Hepatocyte (in vitro differentiated cells): ENCODE measurements around the gene CLMP. TPM values are rescaled to one million over a fixed set of nuclear protein-coding genes. Genes with fewer than 3 reads are reported as not detected.

Experiments
- DNase-seq: peaks from one replicate; pipeline ENCODE4 v3.0.0-alpha.2; 2016; ENCODE audit warnings: low spot score
- H2AFZ ChIP-seq: fragments of 200-600 bp; sonication (generic); 2 replicates; pipeline ENCODE4 v1.6.0; 2016; ENCODE audit warnings: antibody characterized with exemption, mild to moderate bottlenecking
- H3K27ac ChIP-seq: fragments of 200-600 bp; sonication (generic); 2 replicates; pipeline ENCODE4 v1.5.1; 2016; ENCODE audit warnings: mild to moderate bottlenecking
- H3K27me3 ChIP-seq: fragments of 200-600 bp; sonication (generic); 2 replicates; pipeline ENCODE4 v1.6.1; 2016
- H3K36me3 ChIP-seq: fragments of 200-600 bp; sonication (generic); replicated peaks from 2 replicates; pipeline ENCODE4 v1.5.1; 2016; ENCODE audit warnings: low read depth; ENCODE audit not compliant: insufficient read depth
- H3K4me1 ChIP-seq: fragments of 200-600 bp; sonication (generic); 2 replicates; pipeline ENCODE4 v1.5.1; 2016; ENCODE audit warnings: mild to moderate bottlenecking, moderate library complexity; ENCODE audit not compliant: insufficient read depth
- H3K4me2 ChIP-seq: fragments of 200-600 bp; sonication (generic); 2 replicates; pipeline ENCODE4 v1.6.0; 2016
- H3K4me3 ChIP-seq: fragments of 200-600 bp; sonication (generic); 2 replicates; pipeline ENCODE4 v1.5.1; 2016; ENCODE audit warnings: mild to moderate bottlenecking
- H3K79me2 ChIP-seq: fragments of 200-600 bp; sonication (generic); 2 replicates; pipeline ENCODE4 v1.6.0; 2017; ENCODE audit warnings: mild to moderate bottlenecking
- H3K9me2 ChIP-seq: fragments of 200-600 bp; sonication (generic); replicated peaks from 2 replicates; pipeline ENCODE4 v1.6.0; 2017; ENCODE audit warnings: mild to moderate bottlenecking; ENCODE audit not compliant: insufficient read depth
- H3K9me3 ChIP-seq: fragments of 200-600 bp; sonication (generic); 2 replicates; pipeline ENCODE4 v1.5.1; 2016; ENCODE audit warnings: low read depth, mild to moderate bottlenecking
- H4K20me1 ChIP-seq: fragments of 200-600 bp; sonication (generic); 2 replicates; pipeline ENCODE4 v1.6.0; 2016; ENCODE audit warnings: mild to moderate bottlenecking; ENCODE audit not compliant: insufficient read depth, poor library complexity, severe bottlenecking
- CTCF ChIP-seq: fragments of 200-600 bp; sonication (generic); IDR thresholded peaks from 2 replicates; pipeline ENCODE4 v1.5.1; 2016; ENCODE audit warnings: antibody characterized with exemption, mild to moderate bottlenecking; ENCODE audit not compliant: poor library complexity
- EZH2 ChIP-seq: fragments of 200-600 bp; sonication (generic); IDR thresholded peaks from 2 replicates; pipeline ENCODE4 v1.6.1; 2016; ENCODE audit warnings: antibody characterized with exemption, mild to moderate bottlenecking, borderline replicate concordance
- EZH2phosphoT487 ChIP-seq: fragments of 200-600 bp; sonication (generic); IDR thresholded peaks from one replicate; pipeline ENCODE4 v1.6.1; 2018; ENCODE audit warnings: antibody characterized with exemption, mild to moderate bottlenecking, low read depth, moderate library complexity; ENCODE audit not compliant: unreplicated experiment, severe bottlenecking
- WGBS: methylation state at CpG from one replicate; pipeline ENCODE4 v1.1.6; 2016; ENCODE audit warnings: low lambda C conversion rate; ENCODE audit errors: missing lambda C conversion rate; 5-methylcytosine and 5-hydroxymethylcytosine counted together
- polyA plus RNA-seq: library from polyadenylated mRNA; unstranded; fragments of >200 nt; fragmentation: Nextera tagmentation; extraction: Ambion mirVana; gene quantifications from 2 replicates; pipeline ENCODE4 v1.2.1, GENCODE V29; 2016
- total RNA-seq: library from RNA; depleted of rRNA; stranded (reverse); fragments of >200 nt; gene quantifications from 2 replicates; pipeline ENCODE4 v1.2.3, GENCODE V29; 2014

Gene CLMP
- total and polyA plus RNA-seq, 2 experiments from 2014 or later: 23.3 to 59.4 TPM

GRCh38 chr11:123168955-123169484 is 26.0 kb downstream of the CLMP start:
- no peak overlapping the region for H3K27ac ChIP-seq
- no peak overlapping the region for H2AFZ ChIP-seq
- H3K79me2 ChIP-seq: peaks cover 11% of the 10 kb centered on the region

DNA sequence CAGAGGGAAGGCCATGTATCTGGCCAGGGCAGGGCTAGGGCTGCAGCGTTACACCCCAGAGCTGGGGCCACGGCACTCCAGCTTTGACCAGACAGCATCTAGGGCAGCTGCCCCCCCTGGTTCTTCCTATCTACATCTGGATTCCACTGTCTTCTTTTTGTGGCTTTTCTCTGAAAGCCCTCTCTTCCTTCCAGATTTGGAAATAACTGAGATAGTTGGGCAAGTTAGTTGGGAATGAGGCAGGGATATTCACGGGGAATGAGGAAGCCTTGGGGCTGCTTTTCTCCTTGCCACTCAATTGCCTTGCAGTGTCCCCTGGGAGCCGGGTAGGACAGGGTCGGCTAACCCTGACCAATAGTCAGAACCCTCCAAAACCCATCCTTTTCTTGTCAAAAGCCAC is 26.8 kb downstream of the CLMP start:
- H3K27ac ChIP-seq: no peak overlapping the region
- H3K79me2 ChIP-seq: peaks cover 19% of the 10 kb centered on the region
- no peaks in the 10 kb centered on the region for H3K9me2 ChIP-seq
- H3K4me2 ChIP-seq: no peak overlapping the region
- DNase-seq: no peak
- WGBS: 74% methylated on average over 5 of the region's 5 CpGs
- H3K9me3 ChIP-seq: no peaks in the 10 kb centered on the region
- H2AFZ ChIP-seq: no peak overlapping the region
- no peak for TF ChIP-seq EZH2
- no peaks in the 10 kb centered on the region for H3K36me3 ChIP-seq
- no peak overlapping the region for H3K4me3 ChIP-seq
- no peaks in the 10 kb centered on the region for H3K27me3 ChIP-seq
- no peaks in the 10 kb centered on the region for H3K4me1 ChIP-seq
- no peaks in the 10 kb centered on the region for H4K20me1 ChIP-seq

More at GRCh38 chr11:123168955-123169484, 26.0 kb downstream of the CLMP start:
- no peaks in the 10 kb centered on the region for H3K27me3 ChIP-seq
- DNase-seq: no peak
- no peak overlapping the region for H3K4me3 ChIP-seq
- no peak overlapping the region for H3K4me2 ChIP-seq
- H3K9me2 ChIP-seq: no peaks in the 10 kb centered on the region
- peaks cover under 1% of the 10 kb centered on the region for H3K4me1 ChIP-seq
- H3K9me3 ChIP-seq: no peaks in the 10 kb centered on the region
- H4K20me1 ChIP-seq: no peaks in the 10 kb centered on the region
- WGBS: 71% methylated on average over 3 of the region's 3 CpGs
- no peak for TF ChIP-seq EZH2
- no peak for TF ChIP-seq CTCF
- no peak for TF ChIP-seq EZH2phosphoT487
- H3K36me3 ChIP-seq: no peaks in the 10 kb centered on the region

GRCh38 chr11:123166071-123166559 is 28.9 kb downstream of the CLMP start:
- Histone ChIP-seq H3K27ac (peak overlapping the region; percentile 64), H3K9me2 (no peaks in the 10 kb centered on the region), H4K20me1 (no peaks in the 10 kb centered on the region), H3K4me2 (no peak overlapping the region), H3K27me3 (no peaks in the 10 kb centered on the region), H3K4me1 (no peaks in the 10 kb centered on the region), H3K9me3 (no peaks in the 10 kb centered on the region), H3K36me3 (no peaks in the 10 kb centered on the region), H3K4me3 (no peak overlapping the region), H2AFZ (no peak overlapping the region), H3K79me2 (peaks cover 22% of the 10 kb centered on the region)
- no peak for TF ChIP-seq EZH2phosphoT487
- peak; percentile 55 for TF ChIP-seq CTCF
- TF ChIP-seq EZH2: no peak
- 27% methylated on average over 10 of the region's 10 CpGs for WGBS
- peak; percentile 77 for DNase-seq

GRCh38 chr11:123164732-123165450 is 30.2 kb downstream of the CLMP start:
- no peaks in the 10 kb centered on the region for H3K27me3 ChIP-seq
- no peaks in the 10 kb centered on the region for H4K20me1 ChIP-seq
- no peak overlapping the region for H3K4me3 ChIP-seq
- WGBS: 97% methylated on average over 7 of the region's 7 CpGs
- peaks cover 22% of the 10 kb centered on the region for H3K79me2 ChIP-seq
- no peak overlapping the region for H3K4me2 ChIP-seq
- TF ChIP-seq EZH2 (no peak), CTCF (no peak)
- no peaks in the 10 kb centered on the region for H3K4me1 ChIP-seq
- H3K36me3 ChIP-seq: no peaks in the 10 kb centered on the region
- H3K27ac ChIP-seq: no peak overlapping the region
- no peak overlapping the region for H2AFZ ChIP-seq
- no peaks in the 10 kb centered on the region for H3K9me3 ChIP-seq
- H3K9me2 ChIP-seq: no peaks in the 10 kb centered on the region
- DNase-seq: no peak
